Mesendoderm (in vitro differentiated cells): Measurements from ENCODE around the gene MAN2A2.

Experiments
- DNase-seq: peaks from one replicate; pipeline ENCODE4 v3.0.0; 2013
- H2AK5ac ChIP-seq: 2 replicates; pipeline ENCODE4 v1.6.1; 2013; ENCODE audit warnings: low read length, inconsistent platforms
- H2BK120ac ChIP-seq: 2 replicates; pipeline ENCODE4 v1.6.1; 2013; ENCODE audit warnings: low read depth, mild to moderate bottlenecking, low read length, moderate library complexity, mixed read lengths
- H2BK15ac ChIP-seq: replicated peaks from 2 replicates; pipeline ENCODE4 v1.6.1; 2013; ENCODE audit warnings: low read depth, mild to moderate bottlenecking, moderate library complexity
- H2BK5ac ChIP-seq: 2 replicates; pipeline ENCODE4 v1.6.1; 2013; ENCODE audit warnings: low read length, inconsistent platforms
- H3K18ac ChIP-seq: 2 replicates; pipeline ENCODE4 v1.6.1; 2013; ENCODE audit warnings: mild to moderate bottlenecking, low read length, mixed read lengths
- H3K23ac ChIP-seq: one replicate; pipeline ENCODE4 v1.6.1; 2013; ENCODE audit warnings: low read length
- H3K27ac ChIP-seq: 2 replicates; pipeline ENCODE4 v1.5.1; 2013; ENCODE audit warnings: low read depth, mild to moderate bottlenecking, inconsistent platforms, low read length, moderate library complexity
- H3K27me3 ChIP-seq: 2 replicates; pipeline ENCODE4 v1.6.1; 2013; ENCODE audit warnings: low read length, control low read depth, mild to moderate bottlenecking, inconsistent platforms; ENCODE audit not compliant: insufficient read depth, poor library complexity
- H3K36me3 ChIP-seq: 2 replicates; pipeline ENCODE4 v1.6.1; 2013; ENCODE audit warnings: low read length, inconsistent platforms; ENCODE audit not compliant: control insufficient read depth, insufficient read depth
- H3K4ac ChIP-seq: one replicate; pipeline ENCODE4 v1.6.1; 2013; ENCODE audit warnings: low read depth, mild to moderate bottlenecking, low read length, moderate library complexity
- H3K4me1 ChIP-seq: 2 replicates; pipeline ENCODE4 v1.6.1; 2013; ENCODE audit warnings: low read depth, low read length, inconsistent platforms; ENCODE audit not compliant: control insufficient read depth
- H3K4me2 ChIP-seq: 2 replicates; pipeline ENCODE4 v1.6.1; 2013; ENCODE audit warnings: low read length
- H3K4me3 ChIP-seq: 2 replicates; pipeline ENCODE4 v1.5.1; 2013; ENCODE audit warnings: mild to moderate bottlenecking, low read length
- H3K56ac ChIP-seq: one replicate; pipeline ENCODE4 v1.6.1; 2013; ENCODE audit warnings: low read length
- H3K79me1 ChIP-seq: 2 replicates; pipeline ENCODE4 v1.6.1; 2013; ENCODE audit warnings: low read length, inconsistent platforms
- H3K79me2 ChIP-seq: 2 replicates; pipeline ENCODE4 v1.6.1; 2013; ENCODE audit warnings: mild to moderate bottlenecking, low read length; ENCODE audit not compliant: control insufficient read depth, insufficient read depth
- H3K9ac ChIP-seq: 2 replicates; pipeline ENCODE4 v1.6.1; 2013; ENCODE audit warnings: low read length, inconsistent platforms
- H4K5ac ChIP-seq: one replicate; pipeline ENCODE4 v1.6.1; 2013; ENCODE audit warnings: low read length
- H4K8ac ChIP-seq: one replicate; pipeline ENCODE4 v1.6.1; 2013; ENCODE audit warnings: low read depth, mild to moderate bottlenecking, control low read depth, low read length, moderate library complexity
- WGBS: extraction: QIAGEN DNeasy Blood & Tissue Kit; methylation state at CpG from one replicate; pipeline ENCODE4 v1.1.7; 2013; ENCODE audit warnings: low lambda C conversion rate, missing lambda C conversion rate; ENCODE audit not compliant: insufficient coverage; ENCODE audit errors: extremely low coverage; 5-methylcytosine and 5-hydroxymethylcytosine counted together

The MAN2A2 gene

GRCh38 chr15:90933301-90933700, 30.2 kb downstream of the MAN2A2 start:
- no peak for DNase-seq
- WGBS, result no CpG with 5 or more reads among the region's 1 CpG

GRCh38 chr15:90934256-90934948, 31.3 kb downstream of the MAN2A2 start:
- Histone ChIP-seq H3K36me3 (no peaks in the 10 kb centered on the region), H2BK120ac (no peak overlapping the region), H3K9ac (no peak overlapping the region), H3K23ac (no peak overlapping the region), H3K79me2 (no peaks in the 10 kb centered on the region), H3K27ac (no peak overlapping the region), H3K4me1 (peaks cover 1% of the 10 kb centered on the region), H3K4me2 (peak overlapping the region; percentile 73), H2AK5ac (no peak overlapping the region), H4K8ac (no peak overlapping the region), H3K18ac (no peak overlapping the region), H2BK15ac (no peak overlapping the region), H3K4me3 (peak overlapping the region; percentile 8), H3K27me3 (no peaks in the 10 kb centered on the region), H3K4ac (no peak overlapping the region), H3K79me1 (peaks cover 4% of the 10 kb centered on the region), H3K56ac (peak overlapping the region; percentile 37), H2BK5ac (no peak overlapping the region), H4K5ac (no peak overlapping the region)
- WGBS, result no CpG with 5 or more reads among the region's 19 CpGs
- DNase-seq, result peak; percentile 93

More at GRCh38 chr15:90933301-90933700, 30.2 kb downstream of the MAN2A2 start:
- H2AK5ac ChIP-seq, result no peak overlapping the region
- no peak overlapping the region for H3K18ac ChIP-seq
- no peak overlapping the region for H3K4ac ChIP-seq
- no peak overlapping the region for H2BK120ac ChIP-seq
- H3K56ac ChIP-seq, result no peak overlapping the region
- H3K9ac ChIP-seq, result no peak overlapping the region
- H3K79me2 ChIP-seq, result no peaks in the 10 kb centered on the region
- no peak overlapping the region for H2BK15ac ChIP-seq
- H3K4me2 ChIP-seq, result no peak overlapping the region
- no peaks in the 10 kb centered on the region for H3K27me3 ChIP-seq
- H3K36me3 ChIP-seq, result no peaks in the 10 kb centered on the region
- H2BK5ac ChIP-seq, result no peak overlapping the region
- H3K4me3 ChIP-seq, result no peak overlapping the region
- no peak overlapping the region for H3K23ac ChIP-seq
- H3K4me1 ChIP-seq, result peaks cover 1% of the 10 kb centered on the region
- H3K79me1 ChIP-seq, result peaks cover 4% of the 10 kb centered on the region
- no peak overlapping the region for H3K27ac ChIP-seq
- H4K5ac ChIP-seq, result no peak overlapping the region
- no peak overlapping the region for H4K8ac ChIP-seq

GRCh38 chr15:90934949-90935751, 32.0 kb downstream of the MAN2A2 start, which contains the start of gene UNC45A:
Gene UNC45A (plus strand): TSS chr15:90935285. CDS start chr15:90935325, 40 bp downstream.
- H2BK120ac ChIP-seq, result no peak within 1 kb of the TSS
- H3K9ac ChIP-seq, result peak within 1 kb of the TSS; percentile 86
- H3K56ac ChIP-seq, result peak within 1 kb of the TSS; percentile 94
- peaks cover 1% of the 10 kb centered on the region for H3K4me1 ChIP-seq
- H3K27me3 ChIP-seq, result no peaks in the 10 kb centered on the region
- peak within 1 kb of the TSS; percentile 13 for H2AK5ac ChIP-seq
- WGBS, result no CpG with 5 or more reads among the region's 65 CpGs
- no peaks in the 10 kb centered on the region for H3K79me2 ChIP-seq
- H4K5ac ChIP-seq, result no peak within 1 kb of the TSS
- H3K4me2 ChIP-seq, result peak within 1 kb of the TSS; percentile 86
- peak within 1 kb of the TSS; percentile 71 for H3K23ac ChIP-seq
- H3K4me3 ChIP-seq, result peak within 1 kb of the TSS; percentile 70
- H3K79me1 ChIP-seq, result peaks cover 4% of the 10 kb centered on the region
- H4K8ac ChIP-seq, result no peak within 1 kb of the TSS
- no peak within 1 kb of the TSS for H3K18ac ChIP-seq
- H3K4ac ChIP-seq, result no peak within 1 kb of the TSS
- peak; percentile 95 for DNase-seq
- H2BK15ac ChIP-seq, result no peak within 1 kb of the TSS
- peaks cover 1% of the 10 kb centered on the region for H3K36me3 ChIP-seq
- peak within 1 kb of the TSS; percentile 17 for H3K27ac ChIP-seq
- H2BK5ac ChIP-seq, result no peak within 1 kb of the TSS

- H3K27me3 ChIP-seq, result no peaks in the 10 kb centered on the region
- H3K4me3 ChIP-seq, result no peak overlapping the region
- no peak overlapping the region for H3K27ac ChIP-seq
- no peak overlapping the region for H2BK120ac ChIP-seq
- no peak overlapping the region for H3K4ac ChIP-seq
- H3K18ac ChIP-seq, result no peak overlapping the region
- H2BK5ac ChIP-seq, result no peak overlapping the region
- H4K5ac ChIP-seq, result no peak overlapping the region
- H3K4me2 ChIP-seq, result no peak overlapping the region
- no peaks in the 10 kb centered on the region for H3K79me2 ChIP-seq
- no peak overlapping the region for H3K23ac ChIP-seq
- WGBS, result no CpG with 5 or more reads among the region's 1 CpG
- no peak overlapping the region for H2AK5ac ChIP-seq
- no peak overlapping the region for H4K8ac ChIP-seq
- H3K36me3 ChIP-seq, result peaks cover 9% of the 10 kb centered on the region
- no peak overlapping the region for H3K9ac ChIP-seq
- H3K4me1 ChIP-seq, result peaks cover 1% of the 10 kb centered on the region
- DNase-seq, result no peak
- H2BK15ac ChIP-seq, result no peak overlapping the region
- H3K56ac ChIP-seq, result no peak overlapping the region
- H3K79me1 ChIP-seq, result peaks cover 4% of the 10 kb centered on the region
Measured at GRCh38 chr15:90936823-90937222, 33.7 kb downstream of the MAN2A2 start.

DNA sequence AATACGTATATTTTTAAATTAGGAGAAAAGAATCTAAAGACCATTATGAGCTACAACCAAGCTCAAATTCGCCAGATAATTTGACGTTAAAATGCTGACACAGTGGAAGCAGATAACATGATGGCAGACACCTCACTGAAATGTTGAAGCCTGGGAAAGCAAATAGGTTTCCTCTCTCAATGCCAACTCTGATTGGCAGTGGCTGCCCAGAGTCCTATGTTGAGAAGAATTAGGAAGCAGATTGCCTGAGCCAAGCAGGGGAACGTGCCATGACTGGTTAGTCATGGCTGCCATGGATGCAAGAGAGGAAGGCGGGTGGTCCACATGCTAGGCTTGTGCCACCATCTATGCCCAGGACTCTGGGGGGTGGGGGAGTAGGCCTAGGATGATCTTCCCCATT, 35.2 kb downstream of the MAN2A2 start:
- Histone ChIP-seq H3K4ac (no peak overlapping the region), H3K36me3 (peaks cover 13% of the 10 kb centered on the region)
- WGBS, result no CpG with 5 or more reads among the region's 5 CpGs

More for the DNA sequence above, 35.2 kb downstream of the MAN2A2 start:
- Histone ChIP-seq H3K79me2 (no peaks in the 10 kb centered on the region), H4K8ac (no peak overlapping the region), H2BK5ac (no peak overlapping the region), H3K9ac (no peak overlapping the region), H2AK5ac (no peak overlapping the region), H3K4me3 (no peak overlapping the region), H4K5ac (no peak overlapping the region), H3K79me1 (peaks cover 4% of the 10 kb centered on the region), H2BK15ac (no peak overlapping the region), H3K4me2 (no peak overlapping the region), H3K23ac (no peak overlapping the region), H3K27ac (no peak overlapping the region), H3K27me3 (no peaks in the 10 kb centered on the region), H3K18ac (no peak overlapping the region), H2BK120ac (no peak overlapping the region), H3K4me1 (peaks cover 1% of the 10 kb centered on the region), H3K56ac (no peak overlapping the region)
- DNase-seq, result no peak
